Measurements from ENCODE around the gene ORM1.

Gene ORM1

DNA sequence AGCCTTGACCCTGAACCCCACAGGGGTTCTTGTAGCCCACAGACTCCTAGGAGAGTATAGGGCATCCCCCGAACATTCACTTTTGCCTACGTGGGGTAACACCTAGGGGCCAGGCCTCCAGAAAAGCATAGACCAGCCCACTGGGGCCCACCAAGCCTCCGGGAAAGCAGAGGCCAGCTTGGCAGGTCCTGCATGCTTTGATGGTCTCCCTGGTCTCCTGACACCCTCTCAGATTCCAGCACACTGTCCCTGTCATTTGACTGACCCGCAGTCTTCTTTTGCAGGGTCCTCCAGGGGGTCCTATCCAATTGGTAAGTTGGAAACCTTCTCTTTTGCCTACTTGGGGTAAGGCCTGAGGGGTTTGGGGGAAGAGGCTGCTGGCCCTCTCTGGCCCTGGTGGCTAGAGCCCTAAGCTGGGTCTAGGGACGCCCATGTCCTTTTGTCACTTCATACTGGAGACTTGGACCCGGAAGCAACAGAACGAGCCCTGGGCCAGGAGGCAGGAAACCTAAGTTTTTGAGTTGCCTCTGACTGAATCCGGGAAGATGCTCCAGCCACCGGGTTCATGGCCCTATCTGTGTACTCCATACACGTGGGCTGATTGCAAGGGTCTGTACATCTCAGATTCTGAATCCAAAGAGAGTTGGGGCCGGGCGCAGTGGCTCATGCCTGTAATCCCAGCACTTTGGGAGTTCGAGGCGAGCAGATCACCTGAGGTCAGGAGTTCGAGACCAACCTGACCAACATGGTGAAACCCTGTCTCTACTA lies 20.9 kb upstream of the ORM1 start:
- DNase-seq (ENCODE audit: low read depth): no peak
- H3K4me3 ChIP-seq (ENCODE audit: low read length): no peak overlapping the region
- TF ChIP-seq, protein P1, sequence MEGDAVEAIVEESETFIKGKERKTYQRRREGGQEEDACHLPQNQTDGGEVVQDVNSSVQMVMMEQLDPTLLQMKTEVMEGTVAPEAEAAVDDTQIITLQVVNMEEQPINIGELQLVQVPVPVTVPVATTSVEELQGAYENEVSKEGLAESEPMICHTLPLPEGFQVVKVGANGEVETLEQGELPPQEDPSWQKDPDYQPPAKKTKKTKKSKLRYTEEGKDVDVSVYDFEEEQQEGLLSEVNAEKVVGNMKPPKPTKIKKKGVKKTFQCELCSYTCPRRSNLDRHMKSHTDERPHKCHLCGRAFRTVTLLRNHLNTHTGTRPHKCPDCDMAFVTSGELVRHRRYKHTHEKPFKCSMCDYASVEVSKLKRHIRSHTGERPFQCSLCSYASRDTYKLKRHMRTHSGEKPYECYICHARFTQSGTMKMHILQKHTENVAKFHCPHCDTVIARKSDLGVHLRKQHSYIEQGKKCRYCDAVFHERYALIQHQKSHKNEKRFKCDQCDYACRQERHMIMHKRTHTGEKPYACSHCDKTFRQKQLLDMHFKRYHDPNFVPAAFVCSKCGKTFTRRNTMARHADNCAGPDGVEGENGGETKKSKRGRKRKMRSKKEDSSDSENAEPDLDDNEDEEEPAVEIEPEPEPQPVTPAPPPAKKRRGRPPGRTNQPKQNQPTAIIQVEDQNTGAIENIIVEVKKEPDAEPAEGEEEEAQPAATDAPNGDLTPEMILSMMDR (conservative IDR thresholded peaks at IDR 0.05; ENCODE audit: low read depth, low read length): no peak

DNA sequence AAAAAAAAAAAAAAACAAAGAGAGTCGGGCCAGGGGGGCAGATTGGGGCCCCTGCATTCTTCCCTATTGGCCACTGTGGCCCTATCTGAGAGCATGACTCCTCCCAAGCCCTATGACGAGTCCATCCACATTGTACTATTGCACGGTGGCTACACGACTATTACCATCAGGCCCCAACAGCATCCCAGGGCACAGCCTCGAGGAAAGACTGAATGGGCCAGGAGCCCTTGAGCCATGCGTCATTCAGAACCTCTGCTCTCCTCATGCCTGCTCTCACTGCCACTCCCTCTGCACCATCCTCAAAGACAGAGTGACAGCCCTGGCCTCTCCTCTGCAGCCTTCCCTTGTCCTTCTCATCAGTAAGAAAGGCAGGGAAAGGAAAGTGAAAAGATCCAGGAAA lies 20.2 kb upstream of the ORM1 start:
- TF ChIP-seq, protein P1 (conservative IDR thresholded peaks at IDR 0.05; ENCODE audit: low read depth, low read length): no peak
- no peak overlapping the region for H3K4me3 ChIP-seq (ENCODE audit: low read length)
- DNase-seq (ENCODE audit: low read depth): no peak

GRCh38 chr9:114303571-114303970 lies 19.3 kb upstream of the ORM1 start:
- no peak overlapping the region for H3K4me3 ChIP-seq (ENCODE audit: low read length)
- TF ChIP-seq, protein P1 (conservative IDR thresholded peaks at IDR 0.05; ENCODE audit: low read depth, low read length): no peak
- no peak for DNase-seq (ENCODE audit: low read depth)

DNA sequence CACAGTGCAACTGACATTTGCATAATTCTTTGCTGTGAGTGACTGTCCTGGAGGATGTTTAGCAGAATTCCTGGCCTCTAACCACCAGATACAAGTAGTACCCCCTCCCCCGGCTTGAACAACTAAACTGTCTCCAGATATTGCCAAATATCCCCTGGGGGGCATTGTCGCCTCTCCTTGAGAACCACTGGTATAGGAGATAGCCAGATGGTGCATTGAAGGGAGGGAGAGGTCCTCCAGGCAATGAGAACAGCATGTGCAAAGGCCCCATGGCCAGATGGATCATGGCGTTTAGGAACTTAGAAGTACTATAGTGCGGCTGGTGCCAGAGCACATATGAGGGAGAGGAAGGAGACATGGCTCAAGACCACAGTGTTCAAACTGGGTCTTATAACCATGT lies 18.9 kb upstream of the ORM1 start:
- TF ChIP-seq, protein P1 (conservative IDR thresholded peaks at IDR 0.05; ENCODE audit: low read depth, low read length): no peak
- no peak for DNase-seq (ENCODE audit: low read depth)
- H3K4me3 ChIP-seq (ENCODE audit: low read length): no peak overlapping the region

DNA sequence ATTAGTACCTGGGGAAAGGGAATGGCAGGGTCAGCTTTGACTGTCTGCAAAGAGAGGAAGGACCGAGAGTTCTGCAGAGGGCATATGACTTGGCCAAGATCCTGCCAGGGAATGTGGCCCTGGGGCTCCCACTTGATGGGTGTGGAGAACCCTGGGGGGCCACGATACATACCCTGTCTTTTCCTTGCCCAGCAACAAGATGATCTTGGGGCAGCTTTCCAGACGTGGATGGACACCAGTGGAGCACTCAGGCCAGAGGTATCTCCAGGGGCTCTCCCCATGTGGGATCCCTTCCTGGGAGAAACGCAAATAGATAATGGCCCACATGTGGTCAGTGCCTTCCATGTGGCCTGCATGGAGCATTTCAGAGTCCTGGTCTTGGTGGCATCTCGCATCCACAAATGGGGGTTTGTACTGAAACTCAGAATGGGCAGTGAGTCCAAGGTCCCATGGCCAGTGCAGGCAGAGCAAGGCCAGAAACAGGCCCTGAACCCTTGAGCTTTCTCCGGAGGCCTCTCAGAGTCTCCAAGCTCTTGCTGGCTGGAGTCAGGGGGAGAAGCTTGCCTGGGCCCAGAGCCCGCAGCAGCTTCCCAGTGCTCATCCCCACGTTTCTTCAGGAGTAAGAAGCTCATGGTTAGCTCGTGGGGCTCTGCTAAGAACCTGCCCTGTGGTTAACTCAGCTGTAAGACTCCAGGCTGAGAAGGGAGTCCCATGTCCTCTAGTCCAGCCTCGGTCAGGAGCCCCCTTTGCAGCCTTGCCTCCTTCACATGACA lies 18.3 kb upstream of the ORM1 start:
- TF ChIP-seq, protein P1 (conservative IDR thresholded peaks at IDR 0.05; ENCODE audit: low read depth, low read length): no peak
- DNase-seq (ENCODE audit: low read depth): no peak
- no peak overlapping the region for H3K4me3 ChIP-seq (ENCODE audit: low read length)

DNA sequence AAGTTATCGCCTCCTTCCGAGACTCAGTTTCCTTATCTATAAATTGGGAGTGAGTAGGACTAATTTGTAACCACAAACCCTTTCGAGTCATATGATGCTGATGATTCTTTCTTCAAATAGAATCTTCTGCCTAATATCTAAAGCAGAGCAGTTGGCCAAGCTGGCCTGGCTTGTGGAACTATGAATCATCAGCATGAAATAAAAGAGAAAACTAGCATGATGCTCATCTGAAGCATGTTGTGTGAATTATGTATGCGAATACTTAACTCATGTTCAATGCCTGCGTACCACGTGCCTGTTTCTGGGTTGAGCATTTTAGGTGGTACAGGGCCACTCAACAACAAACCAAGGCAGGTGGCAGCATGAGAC lies 15.0 kb upstream of the ORM1 start:
- DNase-seq (ENCODE audit: low read depth): no peak
- H3K4me3 ChIP-seq (ENCODE audit: low read length): no peak overlapping the region
- TF ChIP-seq, protein P1 (conservative IDR thresholded peaks at IDR 0.05; ENCODE audit: low read depth, low read length): no peak
